ENCODE data around the gene MICALL2.

Gene MICALL2

DNA sequence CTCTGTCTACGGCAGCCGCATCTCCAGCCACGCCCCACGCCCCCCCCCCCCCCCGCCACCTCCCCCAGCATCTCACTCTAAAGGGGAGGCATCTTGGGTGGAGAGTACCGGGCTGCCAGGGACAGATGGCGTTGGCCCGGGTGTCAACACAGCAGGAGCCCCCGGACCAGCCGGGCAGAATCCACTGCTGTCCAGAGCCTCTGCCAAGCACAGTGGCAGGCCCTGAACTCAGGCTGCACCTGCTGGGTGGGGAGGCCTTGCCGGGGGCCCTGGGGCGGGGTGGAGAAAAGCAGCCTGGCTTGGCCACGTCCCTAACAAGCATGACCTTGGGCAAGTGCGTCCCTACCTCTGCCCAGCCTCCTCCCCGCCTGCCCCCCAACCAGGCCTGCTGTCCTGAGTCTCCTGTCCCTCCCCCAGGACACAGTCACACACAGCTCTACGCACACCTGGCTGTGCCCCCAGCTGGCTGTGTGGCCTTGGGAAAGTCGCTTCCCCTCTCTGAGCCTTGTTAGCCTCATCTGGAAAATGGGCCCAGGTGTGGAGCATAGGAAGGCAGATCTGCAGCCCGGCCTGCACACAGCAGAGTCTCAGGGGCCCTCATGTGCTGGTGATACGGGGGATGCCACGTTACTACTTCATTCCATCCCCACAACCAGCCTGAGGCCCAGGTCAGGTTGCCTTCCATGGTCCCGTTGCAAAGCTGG, 45.2 kb downstream of the MICALL2 start:
- no peak for DNase-seq (ENCODE audit: low read depth)

DNA sequence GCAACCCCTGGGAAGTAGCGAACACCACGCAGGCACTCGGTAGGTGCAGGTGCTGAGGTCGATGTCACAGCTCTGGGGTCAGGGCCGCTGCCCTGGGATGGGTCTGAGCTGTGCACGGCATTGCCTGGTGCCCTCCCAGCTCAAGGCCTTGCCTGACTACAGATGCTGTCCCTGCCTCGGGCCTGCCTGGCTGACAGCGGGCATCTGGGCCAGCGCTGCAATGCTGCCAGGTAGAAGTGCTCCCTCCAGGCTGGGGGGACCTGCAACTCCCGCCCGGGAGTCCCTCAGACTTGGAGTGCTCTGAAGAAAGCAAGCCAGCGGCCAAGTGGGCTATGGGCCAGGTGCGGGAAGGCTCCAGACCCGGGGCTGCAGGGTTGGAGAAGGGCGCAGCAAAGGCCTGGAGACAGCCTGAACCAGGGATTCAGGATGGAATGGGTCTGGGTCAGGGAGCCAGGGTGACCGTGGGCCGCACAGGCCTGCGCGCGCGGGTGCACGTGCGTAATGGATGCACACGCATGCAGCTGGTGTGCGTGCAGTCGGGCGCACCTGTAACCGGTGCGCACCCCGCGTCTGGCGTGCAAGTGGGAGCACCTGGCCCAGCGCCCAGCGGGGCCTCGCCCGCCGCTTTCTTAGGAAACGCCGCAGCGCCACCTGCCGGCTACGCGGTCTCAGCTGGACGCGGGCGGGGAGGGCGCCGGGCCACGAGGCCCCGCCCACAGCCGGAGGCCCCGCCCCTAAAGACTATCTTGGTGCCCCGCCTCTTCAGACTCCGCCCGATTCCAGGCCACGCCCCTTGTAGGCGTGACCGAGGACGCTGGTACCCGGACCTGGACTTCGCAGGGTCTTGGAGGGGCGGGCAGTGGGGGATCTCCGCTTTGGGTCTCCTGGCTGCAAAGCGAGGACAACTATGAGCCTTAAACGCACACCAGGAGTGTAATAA, 46.7 kb downstream of the MICALL2 start:
- peak; percentile 29 for DNase-seq (ENCODE audit: low read depth)

DNA sequence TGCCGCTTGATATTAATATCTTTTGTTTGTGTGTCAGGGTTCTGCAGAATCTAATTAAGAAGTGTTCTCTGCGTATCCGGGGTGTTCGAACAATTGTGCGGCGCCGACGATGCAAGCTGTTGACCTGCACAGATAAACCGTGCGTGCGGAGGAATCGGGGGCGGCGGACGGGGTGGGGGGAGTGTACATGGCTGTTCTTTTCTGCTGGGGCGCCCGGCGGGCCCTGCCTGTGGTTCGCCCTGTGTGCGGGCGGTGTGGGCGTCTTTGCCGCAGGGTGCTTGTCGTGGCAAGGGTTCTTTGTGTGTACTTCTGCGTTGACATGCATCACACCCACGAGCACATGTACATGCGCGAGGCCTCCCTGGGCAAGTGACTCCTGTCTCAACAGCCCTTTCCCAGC, 47.9 kb downstream of the MICALL2 start:
- DNase-seq (ENCODE audit: low read depth), result no peak

DNA sequence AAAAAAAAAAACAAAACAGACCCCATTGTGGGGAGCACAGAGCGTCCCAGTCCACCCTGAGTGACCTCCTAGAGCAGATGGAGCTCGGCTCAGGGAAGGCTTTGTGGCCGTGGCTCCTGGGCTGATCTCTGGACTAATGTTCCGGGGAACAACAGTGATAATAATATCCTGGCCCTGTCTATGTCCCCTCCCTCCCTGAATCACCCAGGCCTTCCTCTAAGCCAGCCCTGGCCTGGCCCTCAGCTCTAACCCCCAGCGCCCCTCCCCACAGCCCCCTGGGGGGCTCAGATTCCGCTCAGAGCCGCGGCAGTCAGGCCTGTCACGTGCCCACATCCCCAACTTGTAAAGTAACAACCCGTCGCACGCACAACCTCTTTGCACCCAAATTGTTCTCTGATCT, 48.3 kb downstream of the MICALL2 start:
- DNase-seq (ENCODE audit: low read depth), result no peak

DNA sequence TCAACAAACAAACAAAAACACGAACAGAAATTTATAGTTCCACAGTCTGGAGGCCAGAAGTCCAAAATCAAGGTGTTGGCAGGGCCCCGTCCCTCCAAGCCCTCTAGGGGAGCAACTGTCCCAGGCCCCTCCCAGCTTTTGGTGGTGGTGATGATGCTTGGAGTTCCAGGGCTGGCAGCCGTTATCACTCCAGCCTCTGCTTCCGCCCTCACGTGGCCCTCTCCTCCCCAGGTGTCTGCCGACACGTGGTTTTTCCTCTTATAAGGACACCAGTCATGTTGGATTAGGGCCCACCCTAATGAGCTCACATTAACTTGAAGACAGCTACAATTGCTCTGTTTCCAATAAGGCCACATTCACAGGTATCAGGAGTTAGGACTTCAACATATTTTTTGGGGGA, 49.7 kb downstream of the MICALL2 start:
- DNase-seq (ENCODE audit: low read depth), result no peak

DNA sequence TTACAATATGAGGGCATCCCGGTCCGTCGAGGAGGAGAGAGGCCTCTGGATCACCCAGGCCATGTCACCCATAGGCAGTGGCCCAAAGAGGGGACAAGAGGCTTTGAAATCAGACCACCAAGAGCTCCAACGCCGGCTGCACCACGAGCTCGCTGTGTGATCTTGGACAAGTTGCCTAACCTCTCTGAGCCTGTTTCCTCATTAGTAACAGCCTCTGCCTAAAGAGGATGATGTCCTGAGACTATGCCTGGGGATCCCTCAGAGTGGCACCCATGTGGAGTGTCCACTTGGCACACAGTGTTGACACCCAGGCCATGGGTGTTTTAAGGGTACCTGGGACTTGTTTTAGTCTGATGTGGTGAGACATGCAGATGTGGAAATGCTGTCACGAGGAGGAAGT, 50.8 kb downstream of the MICALL2 start:
- no peak for DNase-seq (ENCODE audit: low read depth)

DNA sequence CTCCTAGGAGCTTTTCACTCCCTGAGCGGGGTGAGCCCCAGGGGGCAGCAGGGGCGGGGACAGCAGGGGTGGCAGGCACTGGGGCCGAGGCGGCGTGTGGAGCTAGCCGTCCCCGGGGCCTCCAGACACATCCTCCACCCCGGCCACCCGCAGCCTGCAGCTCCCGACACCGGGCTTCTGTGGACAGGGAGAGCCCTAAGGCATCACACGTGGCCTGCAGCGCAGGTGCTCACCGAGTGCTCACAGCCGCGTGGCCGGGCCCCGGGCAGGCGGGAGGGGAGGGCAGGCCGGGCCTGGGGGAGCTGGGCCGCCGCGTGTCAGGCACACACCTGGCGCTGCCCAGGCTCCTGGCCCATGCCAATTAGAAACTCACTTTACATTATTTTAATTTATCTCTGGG, 51.4 kb downstream of the MICALL2 start:
- no peak for DNase-seq (ENCODE audit: low read depth)

DNA sequence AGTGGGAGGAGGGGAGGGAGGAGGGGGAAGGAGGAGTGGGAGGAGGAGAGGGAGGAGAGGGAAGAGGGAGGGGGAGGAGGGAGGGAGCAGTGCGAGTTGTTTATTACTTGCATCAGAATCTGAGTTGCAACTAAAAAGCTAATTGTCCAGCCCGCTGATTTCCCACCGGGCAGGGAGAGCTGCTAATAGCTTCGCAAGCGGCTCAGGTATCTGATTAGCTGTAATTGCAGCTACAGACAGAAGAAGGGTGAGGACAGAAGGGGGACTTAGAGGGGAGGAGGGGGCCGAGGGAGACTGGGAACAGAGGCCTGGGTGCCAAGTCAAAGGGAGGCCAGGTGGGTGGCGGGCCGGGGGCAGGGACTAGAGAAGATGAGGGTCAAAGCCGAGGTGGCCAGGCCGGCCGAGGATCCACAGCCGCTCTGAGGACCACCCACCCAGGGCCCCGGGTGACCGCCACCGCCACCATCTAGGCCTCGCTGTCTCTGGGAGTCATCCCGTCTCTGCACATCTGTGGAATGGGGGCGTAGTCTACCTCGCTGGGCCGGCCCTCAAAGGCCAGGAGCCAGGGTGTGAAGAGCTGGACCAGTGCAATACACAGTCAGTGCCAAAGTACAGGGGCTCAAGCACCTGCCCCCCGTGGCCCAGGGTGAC, 54.2 kb downstream of the MICALL2 start:
- DNase-seq (ENCODE audit: low read depth), result no peak

DNA sequence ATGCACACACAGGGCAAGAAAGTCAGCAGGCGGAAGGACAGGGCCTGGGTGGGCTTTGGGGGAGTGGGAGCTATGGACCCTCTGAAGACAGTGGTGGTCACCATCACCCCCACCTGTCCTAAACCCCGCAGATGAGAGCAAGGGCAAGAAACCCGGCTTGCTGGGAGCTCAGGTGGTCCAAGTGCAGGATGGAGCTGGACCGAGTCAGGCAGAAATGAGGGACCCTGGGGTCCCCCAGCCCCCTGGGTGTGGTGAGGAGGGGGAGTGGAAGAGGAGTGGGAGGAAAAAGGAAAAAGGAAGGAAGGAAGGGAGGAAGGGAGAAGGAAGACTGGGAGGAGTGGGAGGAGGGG, 54.8 kb downstream of the MICALL2 start:
- no peak for DNase-seq (ENCODE audit: low read depth)

DNA sequence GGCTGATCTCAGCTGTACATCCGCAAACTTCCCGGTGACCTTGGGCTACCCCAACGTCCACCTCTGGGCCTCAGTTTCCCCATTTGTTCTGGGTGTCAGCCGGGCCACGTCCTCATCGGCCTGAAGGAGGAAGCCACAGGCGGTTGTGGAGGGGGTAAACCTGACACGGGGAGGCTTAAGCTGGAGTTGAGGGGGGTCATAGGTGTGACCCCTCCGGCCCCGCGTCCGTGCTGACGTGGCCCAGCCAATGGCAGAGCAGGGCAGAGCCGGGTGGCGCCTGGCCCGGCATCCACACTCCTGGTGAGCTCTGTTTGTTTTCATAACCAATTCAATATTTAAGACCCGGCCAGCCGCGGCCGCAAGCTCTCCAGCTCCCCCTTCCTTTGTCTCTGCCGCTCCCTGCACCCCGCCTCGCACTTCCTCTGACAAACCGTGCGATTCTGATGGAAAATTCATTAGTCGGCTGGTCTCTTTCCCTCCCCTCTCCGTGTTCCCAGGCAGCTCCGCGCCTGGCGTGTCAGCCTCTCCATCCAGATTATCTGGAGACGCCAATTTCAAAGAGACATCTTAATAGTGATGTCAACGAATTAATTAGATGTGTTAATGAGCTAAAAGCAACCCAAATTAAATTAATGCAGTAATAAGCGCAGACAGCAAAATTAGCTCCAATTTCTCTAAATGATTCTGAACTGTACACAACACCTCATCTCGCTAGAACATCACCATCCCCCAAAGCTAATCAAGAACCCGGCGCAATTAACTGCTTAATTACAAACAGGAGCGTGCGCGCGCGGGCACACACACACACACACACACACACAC, 55.4 kb downstream of the MICALL2 start:
- no peak for DNase-seq (ENCODE audit: low read depth)

DNA sequence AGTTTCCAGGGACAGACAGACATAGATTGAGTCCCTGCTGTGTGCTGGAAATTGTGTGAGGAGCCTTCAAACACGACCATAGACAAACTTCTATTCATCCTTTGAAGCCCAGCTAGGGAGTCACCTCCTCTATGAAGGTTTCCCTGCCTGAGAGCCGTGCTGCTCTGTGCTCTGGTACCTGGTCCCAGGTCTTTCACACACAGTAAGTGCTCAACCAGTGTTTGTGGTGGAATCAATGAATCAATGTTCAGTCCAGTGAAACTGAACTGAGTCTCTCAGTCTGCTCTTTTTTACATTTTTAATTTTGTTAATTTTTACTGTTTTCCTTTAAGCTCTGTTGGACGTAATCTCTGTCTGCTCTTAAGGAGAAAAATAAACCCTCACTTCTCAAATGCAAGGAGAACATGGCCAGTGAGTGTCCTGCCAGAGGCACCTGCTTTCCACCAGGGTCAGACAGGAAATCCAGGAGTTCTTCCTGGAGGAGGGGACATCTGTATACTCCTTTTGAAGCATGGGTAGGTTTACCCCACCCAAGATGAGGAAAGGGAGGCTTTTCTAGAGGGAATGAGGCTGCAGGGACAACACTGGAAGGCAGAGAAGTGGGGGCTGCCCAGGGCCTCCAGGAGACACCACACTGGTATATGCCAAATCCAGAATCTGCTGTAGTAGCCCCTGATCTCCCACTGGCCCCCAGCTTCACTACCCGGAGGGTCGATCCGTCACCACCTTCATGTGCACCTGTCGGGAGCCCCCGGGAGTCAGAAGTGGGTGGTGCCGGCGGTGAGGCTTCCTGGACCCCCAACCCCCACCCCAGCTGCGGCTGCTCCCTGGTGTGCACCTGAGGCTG, 56.3 kb downstream of the MICALL2 start:
- no peak for DNase-seq (ENCODE audit: low read depth)

DNA sequence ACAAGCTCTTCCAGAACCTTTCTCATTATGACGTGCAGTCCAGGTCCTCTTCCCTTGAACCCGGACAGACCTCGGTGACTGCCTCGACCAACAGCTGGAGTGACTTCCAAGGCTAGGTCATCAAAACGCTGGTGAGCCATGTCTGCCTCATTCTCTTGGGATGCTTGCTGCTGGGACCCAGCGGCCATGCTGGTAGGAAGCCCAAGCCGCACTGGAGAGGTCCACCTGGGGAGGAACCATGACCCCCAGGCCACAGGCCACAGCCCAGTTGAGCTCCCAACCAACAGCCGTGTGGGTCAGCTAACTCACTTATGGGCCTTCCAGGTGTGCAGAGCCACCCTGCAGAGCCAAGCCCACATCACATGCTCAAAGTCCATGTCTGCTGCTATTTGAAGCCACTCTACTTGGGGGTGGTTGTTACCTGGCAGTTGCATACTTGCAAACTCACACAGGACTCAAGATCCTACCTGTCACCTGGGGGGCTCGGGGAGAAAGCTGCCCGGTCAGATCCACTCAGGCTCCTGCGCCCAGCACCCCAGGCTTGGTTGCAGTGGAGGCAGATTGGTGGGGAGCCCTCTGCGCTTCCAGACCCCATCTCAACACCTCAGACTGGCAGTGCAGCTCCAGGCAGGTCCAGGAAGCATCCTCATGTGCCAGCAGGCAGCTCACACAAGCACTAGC, 57.0 kb downstream of the MICALL2 start:
- DNase-seq (ENCODE audit: low read depth), result no peak

DNA sequence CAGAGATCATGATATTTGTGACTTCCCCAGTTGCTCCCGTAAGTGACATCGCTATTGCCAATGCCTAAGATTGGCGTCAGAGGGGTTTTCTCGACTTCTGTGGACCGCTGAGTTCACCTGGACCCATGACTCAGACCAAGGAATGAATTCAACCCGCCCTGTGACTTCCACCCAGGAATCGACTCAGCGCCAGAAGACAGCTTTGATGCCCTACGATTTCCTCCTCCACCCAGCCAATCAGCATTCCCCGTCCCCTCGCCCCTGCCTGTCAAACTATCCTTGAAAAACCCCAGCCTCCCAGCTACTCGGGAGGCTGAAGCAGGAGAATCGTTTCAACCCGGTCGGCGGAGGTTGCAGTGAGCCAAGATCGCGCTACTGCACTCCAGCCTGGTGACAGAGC, 58.3 kb downstream of the MICALL2 start:
- DNase-seq (ENCODE audit: low read depth), result no peak

DNA sequence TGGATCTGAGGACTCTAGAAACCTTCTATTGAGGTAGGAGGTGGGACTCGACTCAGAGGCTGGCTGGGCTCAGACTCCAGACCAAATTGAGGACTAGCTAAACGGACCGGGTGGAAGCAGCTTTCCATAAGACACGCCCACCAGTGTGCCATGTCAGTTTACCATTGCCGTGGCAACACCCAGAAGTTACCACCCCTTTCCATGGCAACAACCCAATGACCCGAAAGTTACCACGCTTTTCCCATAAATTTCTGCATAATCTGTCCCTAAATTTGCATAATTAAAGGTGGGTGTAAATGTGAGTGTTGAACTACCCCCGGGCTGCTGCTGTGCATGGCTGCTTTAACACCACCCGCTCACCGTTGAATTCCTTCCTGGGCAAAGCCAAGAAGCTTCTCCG, 58.9 kb downstream of the MICALL2 start:
- no peak for DNase-seq (ENCODE audit: low read depth)

DNA sequence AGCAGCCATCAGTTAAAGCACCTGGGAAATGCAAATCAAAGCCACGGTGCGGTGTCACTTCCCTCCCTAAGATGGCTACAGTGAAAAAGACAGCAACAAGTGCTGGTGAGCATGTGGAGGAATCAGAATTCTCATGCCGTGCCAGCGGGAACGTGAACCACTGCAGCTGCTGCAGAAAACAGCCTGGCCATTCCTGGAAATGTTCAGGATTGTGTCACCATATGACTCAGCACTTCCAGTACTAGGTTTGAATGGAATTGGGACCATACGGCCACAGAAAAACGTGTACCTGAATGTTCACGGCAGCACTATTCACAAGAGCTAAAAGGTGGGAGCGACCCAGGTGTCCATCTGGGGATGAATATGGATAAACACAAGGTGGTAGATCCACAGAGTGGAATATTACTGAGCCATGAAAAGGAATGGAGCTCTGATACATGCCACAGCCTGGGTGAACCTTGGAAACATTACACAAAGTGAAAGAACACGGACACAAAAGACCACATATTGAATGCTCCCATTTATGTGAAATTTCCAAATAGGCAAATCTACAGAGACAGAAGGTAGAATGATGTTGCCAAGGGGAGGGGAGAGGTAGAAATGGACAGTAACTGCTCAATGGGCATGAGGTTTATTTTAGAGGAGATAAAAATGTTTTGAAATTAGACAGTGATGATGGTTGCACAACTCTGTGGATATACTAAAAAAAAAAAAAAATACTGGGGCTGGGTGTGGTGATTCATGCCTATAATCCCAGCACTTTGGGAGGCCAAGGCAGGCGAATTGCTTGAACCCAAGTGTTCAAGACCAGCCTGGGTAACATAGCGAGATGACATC, 61.6 kb downstream of the MICALL2 start:
- no peak for DNase-seq (ENCODE audit: low read depth)

DNA sequence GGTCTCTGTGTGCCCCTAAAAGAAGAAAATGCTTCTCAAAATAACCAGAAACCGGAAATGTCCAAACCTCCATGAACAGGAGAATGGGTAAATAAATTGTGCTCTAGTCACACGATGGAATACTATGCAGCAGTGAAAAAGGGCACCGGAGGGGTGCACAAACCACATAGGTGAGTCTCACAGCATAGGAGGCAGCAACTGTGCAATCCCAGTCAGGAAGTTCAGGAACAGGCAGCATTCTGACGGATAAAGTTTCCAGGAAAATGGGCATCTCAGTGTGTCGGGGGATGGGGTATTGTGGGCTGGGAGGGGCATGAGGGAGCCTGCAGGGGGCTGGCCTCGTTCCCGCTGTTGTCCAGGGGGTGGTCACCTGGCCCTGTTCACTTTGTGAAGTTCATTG, 63.1 kb downstream of the MICALL2 start:
- no peak for DNase-seq (ENCODE audit: low read depth)

DNA sequence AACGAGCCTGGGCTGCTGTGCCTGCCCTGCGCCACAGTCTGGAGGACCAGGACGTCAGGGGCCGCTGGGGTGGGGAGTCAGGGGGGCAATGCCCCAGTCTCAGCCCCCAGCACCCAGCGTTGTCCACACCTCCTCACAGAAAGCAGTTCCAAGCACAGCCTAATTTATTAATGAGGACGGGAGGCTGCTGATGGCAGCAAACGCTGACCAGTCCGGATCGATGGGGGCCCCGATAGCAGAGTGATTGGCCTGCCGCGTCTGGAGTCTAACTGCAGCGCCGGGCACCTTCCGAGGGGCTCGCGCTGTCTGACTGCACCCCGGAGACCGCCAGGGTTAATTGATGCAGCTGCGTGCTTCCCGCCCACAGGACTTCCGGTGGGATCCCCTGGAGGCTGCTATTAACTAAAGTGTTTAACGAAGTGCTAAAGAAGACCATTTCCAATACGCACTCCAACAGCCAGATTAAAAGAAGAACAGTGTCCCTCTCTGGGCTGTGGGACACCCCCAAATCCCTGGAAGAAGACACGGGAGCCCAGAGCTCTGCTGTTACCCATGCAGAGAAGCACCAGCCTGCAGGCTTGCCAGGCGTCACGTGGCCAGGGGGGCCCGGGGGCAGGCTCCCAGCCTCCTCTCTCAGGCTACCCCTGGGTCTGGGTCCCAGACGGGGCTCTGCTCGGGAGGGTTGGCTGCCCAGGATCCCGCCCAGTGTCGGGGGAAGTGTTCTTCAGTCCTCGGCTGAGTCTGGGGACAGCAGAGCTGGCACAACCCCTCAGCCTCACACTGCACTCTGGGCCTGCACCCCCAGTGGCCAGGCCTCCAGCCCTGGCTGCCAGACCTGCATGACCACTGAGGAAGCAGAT, 63.8 kb downstream of the MICALL2 start:
- DNase-seq (ENCODE audit: low read depth), result no peak

DNA sequence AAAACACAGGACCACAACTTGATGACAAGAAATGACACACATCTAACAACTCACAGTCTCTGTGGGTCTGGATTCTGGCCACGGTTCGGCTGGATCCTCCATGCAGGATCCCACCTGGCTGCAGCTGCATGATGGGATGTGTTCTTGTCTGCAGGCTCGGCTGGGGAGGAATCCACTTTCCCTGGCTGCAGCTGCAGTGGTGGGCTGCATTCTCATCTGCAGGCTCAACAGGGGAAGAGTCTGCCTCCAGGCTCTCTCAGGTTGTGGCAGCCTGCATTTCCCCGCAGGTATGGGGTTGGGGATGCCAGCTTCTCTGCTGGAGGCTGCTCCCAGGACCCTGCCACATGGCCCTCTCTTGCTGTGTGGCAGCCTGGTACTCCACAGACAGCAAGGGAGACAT, 64.9 kb downstream of the MICALL2 start:
- DNase-seq (ENCODE audit: low read depth), result no peak

DNA sequence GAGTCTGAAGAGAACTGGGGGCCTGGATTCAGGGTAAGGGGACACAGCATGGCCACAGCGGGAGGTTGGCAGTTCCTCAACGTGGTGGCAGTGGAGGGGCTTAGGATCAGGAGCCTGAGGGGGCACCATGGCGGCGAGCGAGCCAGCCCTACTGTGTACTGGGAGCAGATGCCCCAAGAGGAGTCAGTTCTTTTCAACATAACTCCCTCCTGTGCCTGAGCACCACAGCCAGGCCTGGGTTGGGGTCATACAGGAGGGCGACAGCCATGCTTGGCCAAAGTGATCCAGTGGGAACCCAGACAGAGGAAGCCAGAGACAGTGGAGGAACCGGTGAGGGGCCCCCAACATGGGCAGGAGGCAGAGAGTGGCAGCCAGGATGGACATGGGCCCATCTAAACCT, 65.8 kb downstream of the MICALL2 start:
- DNase-seq (ENCODE audit: low read depth), result no peak

All from HS-27A (cell line).